Esophagus squamous epithelium (tissue), 4 donors: ENCODE data around the gene SLC25A4.

ENCODE experiments used
- CTCF ChIP-seq, 6 experiments: fragments of 450-650 bp in 4 of 6; fragments of 200-600 bp in 2 of 6; sonication (generic) in 2 of 6; IDR thresholded peaks; one replicate each; pipeline ENCODE4 v1.5.1; 2016 to 2019; ENCODE audit warnings: antibody characterized with exemption in 6 of 6, mild to moderate bottlenecking in 4 of 6, moderate library complexity in 4 of 6
- POLR2A ChIP-seq, 4 donors: fragments of 450-650 bp; IDR thresholded peaks; one replicate each; pipeline ENCODE4 v1.6.1; 2017; ENCODE audit warnings: antibody characterized with exemption in 4 of 4, mild to moderate bottlenecking in 4 of 4, moderate library complexity in 3 of 4

GRCh38 chr4:185151296-185151695 lies 8.2 kb downstream of the SLC25A4 start:
- TF ChIP-seq CTCF (IDR thresholded peaks at IDR 0.05) = no peak
- no peak for TF ChIP-seq POLR2A (IDR thresholded peaks at IDR 0.05)
